ENCODE results near the gene TMEM144.
A peak's percentile ranks its signal among the peaks of the same experiment; 100 is the strongest.
"Not testable (repeated sequence)": the region's sequence is repeated elsewhere in the genome, so short reads cannot be mapped to it uniquely, and the experiment has no call there.

Gene TMEM144

DNA sequence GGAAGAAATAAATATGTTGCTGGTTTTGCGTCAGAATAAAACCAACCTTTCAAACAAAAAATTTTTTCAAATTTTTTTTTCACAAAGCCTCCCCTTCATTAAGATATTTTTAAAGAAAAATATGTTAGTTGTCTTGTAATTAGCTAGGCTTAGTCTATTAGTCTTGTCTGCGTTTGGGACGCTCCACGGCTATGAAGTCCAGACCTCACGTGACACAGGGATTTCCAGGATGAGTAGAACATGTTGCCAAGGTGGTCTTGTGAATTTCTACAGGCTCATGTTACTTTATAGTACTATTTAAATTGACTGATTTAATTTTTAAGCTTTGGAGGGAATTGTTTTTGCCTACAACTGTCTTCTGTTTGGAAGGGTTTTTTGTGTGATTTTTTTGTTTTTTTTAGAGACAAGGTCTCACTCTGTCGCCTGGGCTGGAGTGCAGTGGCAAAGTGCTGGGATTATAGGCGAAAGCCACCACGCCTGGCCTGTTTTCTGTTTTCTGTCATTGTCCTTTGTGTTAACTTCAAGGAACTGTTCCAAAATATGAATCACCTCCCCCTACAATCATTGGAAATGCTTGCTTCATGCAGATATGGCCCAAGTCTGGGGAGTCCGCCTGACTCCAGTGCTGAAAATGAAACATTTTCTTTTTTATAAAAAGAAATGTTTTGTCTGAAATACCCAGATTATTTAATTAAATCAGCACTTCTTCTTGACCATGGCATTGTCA lies 26.2 kb downstream of the TMEM144 start:
- no peak for DNase-seq (ENCODE audit: low read depth)

DNA sequence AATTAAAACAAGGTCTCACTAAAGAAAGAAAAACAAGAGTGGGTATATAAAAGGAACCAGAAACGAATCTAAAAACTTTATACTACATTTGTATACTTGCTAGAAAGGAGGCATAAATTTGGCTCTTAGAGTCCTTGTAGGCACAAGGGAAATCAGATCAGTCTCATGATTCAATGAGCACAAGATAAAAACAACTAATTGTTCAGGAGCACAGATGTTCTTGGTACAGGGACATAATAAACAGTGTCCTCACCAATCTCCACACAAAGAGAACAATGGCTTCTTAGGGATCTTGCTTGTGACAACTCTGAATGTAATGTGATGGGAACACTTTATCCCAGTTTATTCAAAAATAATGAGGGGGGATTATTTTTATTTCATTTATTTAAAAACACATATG lies 28.3 kb downstream of the TMEM144 start:
- DNase-seq (ENCODE audit: low read depth): no peak

DNA sequence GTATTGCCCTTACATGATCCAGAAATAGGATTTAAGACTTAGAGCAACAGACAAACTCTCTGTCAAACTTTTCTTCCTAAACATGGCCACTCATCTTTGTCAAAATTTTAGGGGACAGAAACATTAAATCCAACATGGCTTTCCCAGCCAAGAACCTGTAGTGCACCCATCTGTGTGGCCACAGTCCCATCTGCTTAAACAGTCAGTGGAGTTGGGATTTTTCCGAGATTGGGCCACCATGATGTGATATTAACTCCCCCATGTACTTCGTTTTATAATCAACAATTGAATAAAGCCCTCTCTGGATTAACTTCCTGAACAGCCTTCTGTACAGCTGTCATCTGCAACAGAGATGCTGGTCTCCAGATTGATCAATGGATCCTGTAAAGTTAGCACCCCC lies 28.9 kb downstream of the TMEM144 start:
- DNase-seq (ENCODE audit: low read depth): no peak

DNA sequence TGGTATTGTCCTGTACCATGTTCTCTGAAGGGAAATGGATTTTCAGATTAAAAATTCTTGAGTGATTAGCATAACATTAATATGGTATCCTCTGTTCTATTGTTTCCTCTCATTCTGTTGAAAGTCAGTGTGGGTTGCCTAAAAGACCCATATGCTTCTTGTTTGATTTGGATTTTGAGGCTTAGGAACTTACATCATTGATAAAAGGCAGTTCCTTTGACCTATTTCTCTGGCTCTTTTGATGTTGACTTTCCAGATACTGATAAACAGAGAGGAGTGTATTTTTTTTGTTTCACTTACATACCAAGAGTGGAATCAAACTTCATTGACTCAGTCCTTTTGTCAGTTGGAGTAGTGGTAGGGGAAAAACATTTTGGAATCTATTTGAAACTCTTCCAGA lies 32.8 kb downstream of the TMEM144 start:
- no peak for DNase-seq (ENCODE audit: low read depth)

DNA sequence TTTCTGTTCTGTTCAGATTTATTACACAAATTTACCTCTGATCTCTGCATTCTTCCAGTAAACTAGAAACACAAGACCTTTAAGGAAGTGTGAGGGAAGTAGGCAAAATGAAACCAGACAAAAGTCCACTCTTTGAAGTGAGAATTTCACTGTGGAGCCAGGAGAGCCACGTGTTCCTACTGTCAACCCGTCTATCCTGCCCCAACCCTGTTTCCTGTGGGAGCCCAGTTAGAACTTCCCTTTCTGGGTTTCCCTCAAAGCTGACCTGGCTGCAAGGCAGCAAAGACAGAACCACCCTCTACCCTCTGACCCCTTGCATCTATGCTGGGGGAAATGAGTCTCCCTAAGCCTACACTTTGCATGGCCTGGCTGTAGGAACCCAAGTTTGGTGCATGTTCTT lies 40.0 kb downstream of the TMEM144 start:
- DNase-seq (ENCODE audit: low read depth): no peak

DNA sequence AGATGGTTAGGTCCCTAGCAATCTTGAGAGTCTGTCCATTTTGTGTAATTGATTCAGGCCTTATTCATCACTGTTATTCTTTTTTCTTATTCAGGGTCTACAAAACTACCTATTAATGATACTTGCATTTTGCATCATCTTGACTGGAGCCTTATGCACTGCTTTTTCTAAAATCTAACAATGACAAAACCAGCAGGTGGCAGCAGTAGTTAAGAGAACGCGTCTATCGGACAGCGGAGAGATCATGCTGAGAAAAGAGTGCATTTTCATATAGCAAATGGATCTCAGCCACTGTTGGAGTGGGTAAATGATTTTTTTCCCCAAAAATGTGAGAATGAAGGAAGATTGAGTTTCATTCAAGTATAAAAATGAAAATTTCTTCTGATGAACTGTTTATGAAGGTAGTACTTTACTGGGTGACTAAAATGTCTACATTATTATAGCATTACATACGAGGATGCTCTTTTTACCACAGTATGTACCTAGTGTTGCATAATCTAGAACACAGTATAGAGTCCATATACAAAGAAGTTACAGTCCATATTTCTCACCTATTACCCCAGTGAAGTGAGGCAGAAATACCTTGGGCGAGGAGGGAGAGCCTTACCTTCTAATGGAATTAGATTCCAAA lies 43.2 kb downstream of the TMEM144 start:
- peak; percentile 20 for DNase-seq (ENCODE audit: low read depth)

DNA sequence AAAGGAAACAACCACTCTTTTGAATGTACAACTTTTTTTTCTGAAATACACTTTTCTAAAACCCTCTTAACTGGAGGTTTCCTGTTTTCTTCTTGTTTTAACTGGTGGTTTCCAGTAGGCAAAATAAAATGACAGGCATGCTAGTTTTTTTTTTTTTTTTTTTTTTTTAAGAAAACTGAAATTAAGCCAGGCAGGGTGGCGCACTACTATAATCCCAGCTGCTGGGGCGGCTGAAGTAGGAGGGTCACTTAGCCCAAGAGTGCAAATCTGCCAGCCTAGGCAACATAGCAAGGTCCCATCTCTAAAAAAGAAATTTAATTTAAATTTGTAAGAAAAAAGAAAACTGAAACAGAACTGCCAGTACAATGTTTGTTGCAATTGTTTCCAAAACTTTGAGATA lies 44.0 kb downstream of the TMEM144 start:
- DNase-seq (ENCODE audit: low read depth): no peak

DNA sequence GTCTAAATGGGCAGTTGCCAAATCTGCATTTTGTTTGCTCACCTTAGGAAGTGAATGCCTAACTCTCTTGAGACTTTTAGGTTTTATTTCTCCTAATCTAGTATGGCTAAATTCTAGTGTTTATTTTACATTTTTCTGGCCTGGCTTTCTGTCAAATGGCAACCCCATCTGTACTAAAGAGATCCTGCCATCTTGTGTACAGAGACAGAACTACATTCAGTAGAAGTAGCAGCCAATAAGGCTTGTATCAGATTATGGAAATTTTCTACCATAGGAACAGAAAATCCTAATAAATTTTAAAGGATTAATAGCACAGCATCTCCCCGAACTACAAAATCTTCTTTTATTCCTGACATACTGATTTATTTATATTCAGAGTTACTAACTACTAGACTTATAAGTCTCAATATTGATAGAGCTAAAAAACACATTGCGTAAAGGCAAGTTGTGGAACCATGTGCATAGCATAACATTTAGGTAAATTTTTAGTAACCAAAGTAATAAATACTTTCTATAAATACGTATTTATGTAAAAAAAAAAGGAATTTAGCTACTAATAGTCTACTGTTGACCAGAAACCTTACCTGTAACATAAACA lies 45.5 kb downstream of the TMEM144 start:
- DNase-seq (ENCODE audit: low read depth): peak; percentile 20

DNA sequence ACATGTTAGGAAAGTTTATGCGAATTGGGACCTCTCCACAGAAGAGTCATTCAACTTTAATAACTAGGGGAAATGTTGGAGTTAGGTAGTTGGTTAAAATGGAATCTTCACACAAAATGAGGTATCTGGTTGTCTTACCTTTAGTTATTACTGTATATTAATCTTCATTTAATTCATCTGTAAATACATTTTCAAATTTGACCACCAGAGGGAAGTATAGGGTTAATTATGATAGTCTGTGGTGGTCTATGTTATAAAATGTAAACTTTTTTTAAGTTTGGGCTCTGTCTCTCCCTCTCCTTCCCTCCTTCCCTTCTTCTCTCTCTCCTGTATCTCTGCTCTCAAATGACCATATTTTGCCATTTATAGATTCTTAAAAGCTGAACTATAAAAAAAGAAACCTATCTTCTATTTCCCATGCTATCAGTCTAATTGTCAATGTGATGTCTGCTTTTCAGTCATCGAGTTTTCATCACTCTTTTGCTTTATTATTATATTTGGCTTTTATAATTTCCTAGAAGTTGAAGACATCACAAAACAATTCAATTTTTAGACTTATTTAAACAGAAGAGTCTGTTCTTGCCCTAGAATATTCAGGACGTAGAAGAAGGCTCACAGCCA lies 49.8 kb downstream of the TMEM144 start:
- DNase-seq (ENCODE audit: low read depth): no peak

DNA sequence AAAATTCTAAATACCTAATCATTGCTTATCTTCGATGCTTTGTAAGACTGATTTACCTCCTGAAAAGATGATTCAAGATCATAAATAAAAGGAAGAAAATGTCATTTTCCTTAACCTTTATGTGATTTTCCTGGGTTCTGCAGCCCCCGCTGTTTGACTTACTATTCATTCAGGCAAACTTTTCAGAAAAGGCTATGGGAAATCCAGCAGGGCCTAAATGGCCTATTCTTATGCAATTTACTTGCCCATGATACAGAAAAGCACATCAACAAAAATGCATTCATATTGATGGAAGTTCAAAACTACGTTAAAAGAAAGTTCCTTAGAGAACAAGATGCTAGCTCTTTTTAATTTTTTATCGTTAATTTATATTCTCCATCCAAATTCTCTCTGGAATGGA lies 51.2 kb downstream of the TMEM144 start:
- DNase-seq (ENCODE audit: low read depth): no peak

DNA sequence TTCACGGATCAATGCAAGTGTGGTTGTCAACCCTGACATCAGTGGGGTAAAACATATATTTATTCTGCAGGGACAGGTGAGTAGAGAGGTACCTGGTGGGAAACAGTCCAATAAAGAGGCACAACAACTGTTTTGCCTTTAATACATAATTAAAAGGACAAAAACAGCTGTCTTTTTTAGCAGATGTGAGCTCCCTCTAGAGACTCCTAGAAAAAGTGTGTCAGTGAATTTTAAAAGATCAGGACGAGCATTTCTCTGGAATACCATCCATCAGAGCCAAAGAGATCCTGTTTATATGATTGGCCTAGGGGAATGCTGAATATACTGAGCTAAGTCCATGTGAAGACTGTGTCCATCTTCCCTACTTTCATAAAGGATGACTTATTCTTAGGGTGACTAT lies 58.3 kb downstream of the TMEM144 start:
- DNase-seq (ENCODE audit: low read depth): no peak

DNA sequence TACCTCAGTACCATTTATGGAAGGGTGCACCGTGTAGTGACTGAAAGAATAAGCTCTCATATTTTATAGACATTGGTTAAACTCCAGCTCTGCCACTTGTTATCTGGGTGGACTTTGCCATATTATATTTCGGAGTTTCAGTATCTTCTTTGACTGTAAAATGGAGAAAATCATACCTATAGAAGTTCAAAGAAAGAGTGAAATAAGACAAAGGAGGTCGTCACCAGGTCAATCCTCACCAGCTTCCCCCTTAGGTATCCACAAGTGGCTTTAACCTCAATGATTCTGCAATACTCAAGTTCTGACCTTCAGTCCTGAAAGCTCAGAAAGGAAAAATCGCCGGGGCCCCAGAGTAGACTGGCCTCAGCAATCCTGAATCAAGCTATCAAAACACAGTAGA lies 64.3 kb downstream of the TMEM144 start:
- no peak for DNase-seq (ENCODE audit: low read depth)

DNA sequence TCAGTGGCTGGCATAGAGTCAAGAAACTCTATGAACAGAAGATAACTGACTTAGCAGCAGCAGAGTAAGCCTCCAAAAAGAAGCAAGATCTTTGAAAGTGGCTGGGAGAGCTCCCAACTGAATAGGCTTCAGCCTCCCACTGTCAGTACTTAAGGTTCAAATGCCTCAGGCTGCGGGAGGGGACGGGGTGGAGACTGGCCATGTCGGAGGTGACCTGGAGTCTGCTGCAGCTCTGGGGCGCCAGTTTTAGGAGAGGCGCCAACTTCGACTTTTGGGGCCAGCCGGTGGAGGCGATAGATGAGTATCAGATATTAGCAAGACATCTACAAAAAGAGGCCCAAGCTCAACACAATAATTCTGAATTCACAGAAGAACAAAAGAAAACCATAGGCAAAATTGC lies 67.3 kb downstream of the TMEM144 start:
- no peak for DNase-seq (ENCODE audit: low read depth)

DNA sequence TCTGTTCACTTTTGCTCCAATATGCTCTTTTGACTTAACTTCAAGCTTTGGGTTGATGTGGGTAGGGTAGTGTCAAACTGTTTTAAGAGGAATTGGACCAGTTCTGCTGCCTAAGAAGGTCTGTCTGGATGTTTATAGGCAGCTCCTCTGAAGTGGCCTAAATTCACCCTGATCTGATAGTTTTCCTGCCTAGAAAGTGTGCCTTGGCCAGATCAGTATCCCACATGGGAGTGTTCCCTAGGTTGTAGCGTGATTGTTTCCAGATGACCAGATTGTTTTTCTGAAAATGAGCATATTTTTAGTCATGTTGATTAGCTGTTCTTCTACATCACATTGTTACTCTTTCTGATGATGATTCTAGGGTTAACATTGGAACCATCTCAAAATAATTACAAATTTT lies 68.8 kb downstream of the TMEM144 start:
- not testable (repeated sequence) for DNase-seq (ENCODE audit: low read depth)

DNA sequence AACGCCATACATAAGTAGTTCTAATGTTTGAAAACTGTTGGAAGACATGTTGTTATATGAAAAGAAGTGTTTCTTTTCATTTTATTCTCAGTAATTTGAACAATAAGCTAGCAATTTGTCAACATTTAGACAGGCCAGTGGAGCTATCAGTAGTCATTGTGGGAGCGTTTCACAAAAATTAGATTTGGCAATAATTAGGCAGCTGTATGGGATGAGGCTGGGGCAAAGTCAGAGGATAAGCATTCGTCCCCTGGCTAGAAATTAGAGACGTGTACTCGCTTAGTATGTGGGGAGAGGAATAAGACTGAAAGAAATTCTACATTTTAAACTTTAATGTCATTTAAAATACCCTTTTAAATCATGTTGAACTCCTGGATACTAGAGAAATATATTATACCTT lies 70.6 kb downstream of the TMEM144 start:
- DNase-seq (ENCODE audit: low read depth): no peak

DNA sequence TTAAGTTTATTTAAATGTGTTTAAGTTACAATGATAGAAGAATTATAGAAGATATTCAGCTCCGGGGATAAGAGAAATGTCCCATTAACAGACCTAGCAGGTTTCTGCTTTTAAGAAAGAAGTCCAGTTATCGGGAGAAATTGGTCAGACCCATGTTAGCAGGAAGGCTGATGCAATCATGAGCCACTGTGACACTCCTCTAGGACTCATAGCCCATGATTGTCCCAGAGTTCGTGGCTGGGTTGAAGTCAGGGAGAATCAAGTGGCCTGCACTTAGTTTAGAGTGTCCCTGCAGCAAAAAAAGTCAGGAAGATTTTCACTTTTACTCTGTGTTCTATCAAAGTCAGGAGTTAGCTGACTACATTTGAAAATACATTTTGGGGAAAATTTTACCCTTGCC lies 72.0 kb downstream of the TMEM144 start:
- no peak for DNase-seq (ENCODE audit: low read depth)

DNA sequence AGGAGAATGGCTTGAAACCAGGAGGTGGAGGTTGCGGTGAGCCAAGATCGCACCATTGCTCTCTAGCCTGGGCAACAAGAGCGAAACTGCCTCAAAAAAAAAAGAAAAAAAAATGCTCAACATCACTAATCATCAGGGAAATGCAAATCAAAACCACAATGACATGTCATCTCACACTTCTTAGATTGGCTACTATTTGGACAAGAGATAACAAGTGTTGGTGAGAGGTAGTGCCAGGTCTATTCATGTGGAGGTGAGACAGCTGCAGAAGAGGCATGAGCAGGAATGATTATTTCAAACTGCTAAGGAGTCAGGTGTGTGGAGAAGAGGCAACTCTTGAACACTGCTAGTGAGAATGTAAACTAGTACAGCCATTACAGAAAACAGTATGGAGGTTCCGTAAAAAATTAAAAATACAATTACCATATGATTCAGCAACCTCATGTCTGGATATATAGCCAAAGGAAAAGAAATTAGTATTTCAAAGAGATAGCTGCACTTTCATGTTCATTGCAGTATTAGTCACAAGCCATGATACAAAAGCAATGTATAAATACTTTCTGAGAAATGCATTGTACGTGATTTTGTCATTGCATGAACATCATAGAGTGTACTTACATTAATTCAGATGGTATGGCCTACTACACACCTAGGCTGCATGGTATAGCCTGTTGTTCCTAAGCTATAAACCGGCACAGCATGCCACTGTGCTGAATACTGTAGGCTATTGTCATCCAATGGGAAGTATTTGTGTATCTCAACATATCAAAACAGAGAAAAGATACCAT lies 75.3 kb downstream of the TMEM144 start:
- DNase-seq (ENCODE audit: low read depth): no peak

DNA sequence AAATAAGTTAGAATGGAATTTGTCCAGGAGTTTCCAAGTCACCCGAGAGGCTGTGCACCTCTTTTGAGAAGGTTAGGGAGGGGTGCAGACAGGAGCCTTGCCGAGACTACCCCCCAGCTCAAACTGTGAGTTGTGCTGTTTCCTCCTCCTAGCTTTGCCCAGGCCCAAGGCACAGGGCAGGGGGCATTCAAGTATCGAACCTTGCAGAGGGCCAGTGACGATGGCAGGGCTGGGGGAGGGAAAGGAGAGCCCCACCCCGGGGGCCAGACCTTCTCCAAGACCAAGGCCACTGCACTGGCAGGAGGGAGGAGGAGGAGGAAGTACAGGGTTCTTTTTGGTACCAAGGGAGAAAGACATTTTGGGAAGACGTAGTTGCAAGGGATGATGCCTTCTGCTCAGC lies 80.6 kb downstream of the TMEM144 start:
- no peak for DNase-seq (ENCODE audit: low read depth)

DNA sequence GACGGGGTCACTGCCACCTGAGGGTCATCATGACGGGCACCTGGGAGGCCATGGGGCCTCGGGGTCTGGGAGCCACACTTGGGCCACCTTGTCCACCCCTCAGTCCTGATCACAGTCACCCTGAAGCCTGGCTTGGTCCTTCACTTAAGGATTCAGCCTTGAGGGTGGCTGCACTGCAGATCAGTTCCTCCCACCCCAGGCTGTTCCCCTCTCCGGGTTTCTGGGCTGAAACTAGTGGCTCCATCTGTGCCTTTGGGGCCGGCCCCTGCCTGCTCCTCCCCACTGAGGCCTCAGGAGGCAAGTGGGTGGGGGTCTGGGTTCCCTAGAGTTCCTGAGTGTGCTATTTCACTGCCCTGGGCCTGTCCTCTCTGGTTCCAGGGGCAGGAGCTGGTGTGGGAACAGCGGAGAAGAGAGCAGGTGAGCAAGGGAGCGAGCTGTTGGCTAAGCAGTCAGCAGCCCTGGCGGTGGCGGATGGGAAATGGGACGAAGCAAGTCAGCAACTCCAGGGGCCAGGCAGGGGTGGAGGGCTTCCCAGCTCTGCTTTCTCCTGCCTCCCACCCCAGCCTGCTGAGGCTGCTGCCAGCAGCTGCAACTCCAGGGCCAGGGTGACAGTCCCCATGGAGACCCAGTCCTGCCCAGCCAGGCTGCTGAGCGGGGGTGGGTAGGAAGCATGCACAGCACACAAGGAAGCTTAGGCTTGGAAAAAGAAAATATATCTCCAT lies 81.2 kb downstream of the TMEM144 start:
- no peak for DNase-seq (ENCODE audit: low read depth)

DNA sequence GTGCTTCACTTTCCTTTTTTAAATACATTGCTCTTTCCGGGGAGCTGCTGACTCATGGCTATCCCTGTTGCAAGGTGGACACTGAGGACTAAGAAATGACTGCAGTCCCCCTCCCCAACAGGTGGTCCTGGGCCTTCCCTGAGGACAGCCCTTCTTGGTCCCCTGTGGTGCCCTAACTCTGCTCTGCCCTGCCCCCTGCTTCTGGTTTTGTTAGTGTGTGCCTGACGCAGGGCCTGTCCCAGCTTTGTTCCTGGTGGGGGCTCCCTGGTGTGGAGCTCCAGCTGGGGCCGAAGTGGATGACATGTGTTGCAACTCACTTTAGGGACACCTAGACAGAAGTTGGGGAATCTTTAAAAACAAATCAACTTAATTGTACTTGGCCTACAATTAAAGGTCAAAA lies 81.9 kb downstream of the TMEM144 start:
- no peak for DNase-seq (ENCODE audit: low read depth)

DNA sequence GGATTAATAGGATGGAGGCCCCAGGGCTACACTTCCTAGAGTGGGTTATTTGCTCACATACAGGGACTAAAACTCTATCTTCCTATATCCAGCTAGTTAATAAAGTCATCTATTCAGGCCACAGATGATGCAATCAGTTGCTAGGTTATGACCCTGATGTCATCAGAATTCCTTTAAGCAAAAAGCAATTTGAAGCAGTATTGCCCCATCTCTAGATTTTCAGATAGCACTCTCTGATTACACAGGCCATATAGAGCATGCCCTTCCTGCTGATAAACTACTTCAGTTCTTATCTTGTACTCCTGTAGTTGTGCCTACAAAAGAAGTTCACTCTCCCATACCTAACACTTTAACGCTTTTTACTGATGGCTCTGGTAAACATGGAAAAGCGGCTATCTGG lies 84.8 kb downstream of the TMEM144 start:
- DNase-seq (ENCODE audit: low read depth): no peak

DNA sequence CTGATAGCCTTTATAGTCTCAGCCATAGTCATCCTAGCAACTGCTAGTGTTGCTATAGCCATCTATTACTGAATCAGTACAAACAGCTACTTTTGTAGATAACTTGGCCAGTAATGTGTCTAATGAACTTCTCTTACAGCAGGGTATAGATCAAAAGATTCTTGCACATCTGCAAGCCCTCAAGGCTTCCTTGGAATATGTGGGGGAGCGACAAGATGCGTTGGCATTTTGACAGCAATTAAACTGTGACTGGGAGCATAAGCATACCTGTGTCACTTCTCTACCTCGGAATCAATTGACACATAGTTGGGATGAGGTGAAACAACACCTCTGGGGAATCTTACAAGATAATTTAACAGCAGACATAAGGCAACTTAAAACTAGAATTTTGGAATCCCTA lies 87.6 kb downstream of the TMEM144 start:
- no peak for DNase-seq (ENCODE audit: low read depth)
